HK-2 (cell line): ENCODE measurements around the gene LRRC58.
"Not testable (repeated sequence)": the region's sequence is repeated elsewhere in the genome, so short reads cannot be mapped to it uniquely, and the experiment has no call there.

ENCODE experiments used
- DNase-seq: peaks from one replicate; pipeline ENCODE4 v3.0.0-alpha.2; 2018; ENCODE audit not compliant: unreplicated experiment

LRRC58 gene

DNA sequence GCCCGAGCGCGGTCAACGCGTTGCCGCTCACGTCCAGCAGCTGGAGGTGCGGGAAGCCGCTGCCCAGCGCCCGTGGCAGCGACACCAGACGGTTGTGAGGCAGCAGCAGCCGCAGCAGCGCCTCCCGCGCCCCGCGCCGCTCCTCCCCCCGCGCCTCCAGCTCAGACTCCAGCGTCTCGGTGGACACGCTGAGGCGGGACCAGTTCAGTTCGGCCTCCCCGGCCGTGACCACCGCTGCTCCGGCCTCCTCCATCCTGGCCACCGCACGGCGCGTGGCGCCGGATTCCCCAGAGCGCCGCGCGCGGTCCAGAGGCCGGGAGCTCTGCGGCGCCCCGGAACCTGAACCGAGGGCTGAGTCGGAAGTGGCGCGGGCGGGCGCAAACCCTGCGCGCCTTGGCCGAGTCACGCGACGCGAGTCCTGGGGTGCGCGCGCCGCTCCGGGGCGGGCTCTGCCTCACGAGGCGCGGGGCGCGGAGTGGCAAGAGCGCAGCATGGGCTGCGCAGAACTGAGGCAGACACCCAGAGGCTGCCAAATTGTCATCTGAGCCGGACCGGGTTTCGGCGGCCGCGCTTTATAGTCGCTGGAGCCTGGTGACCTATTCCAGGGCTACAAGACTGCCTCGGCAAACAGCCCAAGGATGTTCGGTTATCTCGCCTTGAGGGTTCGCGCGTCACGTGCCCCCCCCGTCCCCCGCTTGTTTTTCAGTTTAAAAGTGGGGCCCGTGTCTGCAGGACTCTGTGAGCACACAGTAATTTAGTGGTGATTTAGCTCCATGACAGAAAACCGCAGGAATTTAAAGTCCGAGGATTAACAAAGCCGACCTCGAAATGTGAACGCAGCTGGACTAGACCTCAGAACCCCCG lies at the start of gene LRRC58:
TSS of gene LRRC58 (minus strand) at position 364 of the 864 bp plus-strand sequence. CDS start at position 253, 111 bp downstream.
- DNase-seq, result peak; percentile 88

- DNase-seq, result no peak
Observed at GRCh38 chr3:120396469-120396868, 47.3 kb upstream of the LRRC58 start.

DNA sequence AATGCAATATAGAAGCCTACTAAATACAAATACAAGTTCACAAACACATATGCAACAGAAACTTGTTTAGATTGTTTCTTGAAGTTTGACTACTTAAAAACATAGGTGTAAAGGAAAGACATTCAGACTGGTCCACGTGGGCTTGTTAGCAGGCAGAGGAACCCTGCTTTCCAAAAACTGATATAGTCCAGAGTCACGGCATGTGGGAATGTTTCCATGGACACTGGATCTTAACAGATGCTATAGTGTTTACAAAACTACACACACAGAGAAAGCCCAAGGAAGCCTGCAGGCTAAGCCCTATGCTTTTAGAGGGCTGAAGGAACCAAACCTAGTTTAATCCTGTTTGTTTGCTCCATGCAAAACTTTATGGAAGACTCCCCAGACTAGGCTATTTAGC lies 45.2 kb upstream of the LRRC58 start:
- DNase-seq, result no peak

GRCh38 chr3:120393761-120394160 lies 44.6 kb upstream of the LRRC58 start:
- DNase-seq, result no peak

DNA sequence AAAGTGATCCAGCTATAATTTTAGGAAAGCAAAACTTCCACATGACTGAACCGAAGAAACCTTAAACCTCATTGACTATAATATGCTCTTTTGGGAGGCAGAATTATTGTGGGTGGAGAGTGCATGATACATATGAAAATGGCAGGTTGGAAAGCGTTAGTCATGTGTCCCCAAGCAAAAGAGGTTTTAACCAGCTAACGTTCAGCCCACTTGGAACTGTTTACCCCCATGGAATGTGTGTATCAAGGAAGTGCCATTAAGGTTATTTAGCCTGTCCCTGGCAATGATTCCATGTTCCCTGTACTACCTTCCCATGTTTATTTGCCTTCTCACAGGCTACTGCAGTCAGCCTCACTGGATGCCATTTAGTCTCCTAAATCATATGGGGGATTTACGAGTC lies 44.1 kb upstream of the LRRC58 start:
- no peak for DNase-seq

DNA sequence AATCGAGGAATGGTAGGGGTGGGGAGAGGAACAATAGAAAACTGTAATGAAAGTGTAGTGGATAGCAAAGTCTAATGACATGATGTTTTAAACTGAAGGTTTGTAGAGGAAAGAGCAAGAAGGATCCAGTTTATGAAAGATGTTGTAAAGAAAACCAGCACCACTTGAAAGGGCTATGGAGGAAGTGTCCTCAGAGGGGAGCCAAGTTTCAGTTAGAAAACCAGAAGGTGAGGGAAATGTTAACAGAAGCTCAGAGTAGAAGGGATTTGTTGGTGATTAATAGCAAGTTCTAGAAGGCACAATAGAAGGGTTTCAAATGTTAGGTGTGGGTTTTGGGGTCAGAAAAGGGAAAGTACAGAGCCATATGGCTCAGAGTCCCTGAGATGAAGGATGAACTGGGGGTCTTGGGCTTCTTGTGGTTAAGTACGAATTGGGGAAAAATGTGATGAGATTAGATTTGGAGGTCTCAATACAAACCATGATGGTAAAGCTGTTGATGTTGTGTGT lies 33.8 kb upstream of the LRRC58 start:
- no peak for DNase-seq

GRCh38 chr3:120381503-120381902 lies 32.3 kb upstream of the LRRC58 start:
- DNase-seq, result no peak

DNA sequence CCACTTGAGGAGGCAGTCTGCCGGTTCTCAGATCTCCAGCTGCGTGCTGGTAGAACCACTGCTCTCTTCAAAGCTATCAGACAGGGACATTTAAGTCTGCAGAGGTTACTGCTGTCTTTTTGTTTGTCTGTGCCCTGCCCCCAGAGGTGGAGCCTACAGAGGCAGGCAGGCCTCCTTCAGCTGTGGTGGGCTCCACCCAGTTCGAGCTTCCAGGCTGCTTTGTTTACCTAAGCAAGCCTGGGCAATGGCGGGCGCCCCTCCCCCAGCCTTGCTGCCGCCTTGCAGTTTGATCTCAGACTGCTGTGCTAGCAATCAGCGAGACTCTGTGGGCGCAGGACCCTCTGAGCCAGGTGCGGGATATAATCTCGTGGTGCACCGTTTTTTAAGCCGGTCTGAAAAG lies 28.8 kb upstream of the LRRC58 start:
- DNase-seq, result not testable (repeated sequence)

DNA sequence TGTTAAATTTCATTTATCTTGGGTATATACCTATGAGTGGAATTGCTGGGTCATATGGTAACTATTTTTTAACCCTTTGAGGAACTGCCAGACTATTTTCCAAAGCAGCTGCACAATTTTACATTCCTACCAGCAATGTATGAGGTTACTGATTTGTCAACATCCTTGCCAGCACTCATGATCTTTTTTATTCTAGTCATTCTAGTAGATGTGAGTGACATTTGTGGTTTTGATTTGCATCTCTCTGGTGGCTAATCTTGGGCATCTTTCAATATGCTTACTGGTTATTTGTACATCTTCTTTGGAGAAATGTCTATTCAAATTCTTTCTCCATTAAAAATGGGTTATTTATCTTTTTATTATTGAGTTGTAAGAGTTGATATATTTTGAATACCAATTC lies 21.3 kb upstream of the LRRC58 start:
- no peak for DNase-seq

- peak; percentile 64 for DNase-seq
Observed at GRCh38 chr3:120369037-120369467, 19.9 kb upstream of the LRRC58 start.

DNA sequence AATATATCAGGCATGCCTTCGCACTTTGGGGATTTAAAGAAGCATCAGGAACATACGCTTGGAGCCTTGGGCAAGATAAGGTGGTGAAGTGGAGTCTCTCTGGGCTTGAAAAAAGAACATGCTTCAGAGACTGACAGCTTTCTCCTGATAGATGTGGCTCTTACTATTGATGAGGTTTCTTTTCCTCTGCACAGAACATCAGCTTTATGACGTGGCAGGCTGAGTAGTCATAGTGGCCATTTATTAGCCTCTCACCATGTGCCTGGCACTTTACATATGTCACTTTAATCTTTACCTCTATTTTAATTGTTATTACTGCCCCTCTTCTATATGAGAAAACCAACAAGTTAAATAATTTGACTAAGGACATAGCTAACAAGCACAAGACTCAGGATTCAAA lies 19.0 kb upstream of the LRRC58 start:
- DNase-seq, result no peak

DNA sequence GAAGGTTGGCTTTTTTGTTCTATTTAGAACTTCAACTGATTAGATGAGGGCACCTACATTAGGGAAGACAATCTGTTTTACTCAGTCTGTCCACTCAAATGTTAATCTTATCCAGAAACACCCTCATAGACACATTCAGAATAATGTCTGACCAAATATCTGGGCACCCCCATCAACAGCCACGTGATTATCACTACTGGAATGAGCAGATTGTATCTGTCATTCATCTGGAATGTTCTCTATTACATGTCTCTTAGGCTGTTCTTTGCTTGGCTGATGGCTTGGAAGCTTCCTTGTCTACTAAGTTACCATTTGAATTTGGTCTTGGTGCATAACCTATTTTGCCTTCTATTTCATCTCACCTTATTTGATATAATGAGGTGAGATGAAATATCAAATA lies 15.7 kb upstream of the LRRC58 start:
- no peak for DNase-seq

DNA sequence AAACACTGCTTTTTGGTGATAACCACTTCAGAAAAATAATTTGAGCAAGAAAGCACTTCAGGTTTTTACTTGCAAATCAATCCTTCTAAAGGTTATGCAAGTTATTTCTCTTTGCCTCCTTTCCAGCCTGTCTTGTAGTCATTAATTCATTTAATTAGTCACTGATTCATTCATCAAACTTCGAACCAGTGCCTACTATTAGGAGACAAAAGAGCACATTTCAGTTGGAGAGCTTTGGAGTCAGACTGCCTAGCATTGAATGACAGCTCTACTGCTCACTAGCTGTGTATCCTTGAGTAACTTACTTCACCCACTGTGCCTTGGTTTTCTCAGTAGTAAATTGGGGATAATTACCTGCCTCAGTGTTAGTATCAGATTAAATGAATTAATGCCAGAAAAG lies 14.9 kb upstream of the LRRC58 start:
- DNase-seq, result no peak

- no peak for DNase-seq
Observed at GRCh38 chr3:120357807-120358206, 8.7 kb upstream of the LRRC58 start.

GRCh38 chr3:120355486-120355885 lies 6.3 kb upstream of the LRRC58 start:
- no peak for DNase-seq

- no peak for DNase-seq
Observed at GRCh38 chr3:120353463-120353862, 4.3 kb upstream of the LRRC58 start.

DNA sequence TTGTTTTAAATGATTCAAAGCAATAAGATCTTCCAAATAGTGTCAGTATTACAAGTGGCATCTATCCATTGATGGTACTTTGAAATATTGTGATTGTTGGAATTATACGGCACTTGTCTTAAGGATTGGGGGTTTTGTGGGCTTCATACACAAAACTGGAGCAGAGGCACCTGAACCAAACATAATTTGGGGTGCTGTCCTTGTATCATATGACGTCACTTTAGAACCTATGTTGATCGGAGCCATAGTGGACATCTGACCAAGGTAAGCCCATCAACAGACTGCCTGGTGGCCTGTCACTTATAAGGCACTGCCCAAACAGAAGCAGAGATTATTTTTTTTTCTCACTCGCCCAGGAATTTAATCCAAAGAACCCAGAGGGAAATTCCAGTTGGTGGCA lies 2.9 kb upstream of the LRRC58 start:
- no peak for DNase-seq

DNA sequence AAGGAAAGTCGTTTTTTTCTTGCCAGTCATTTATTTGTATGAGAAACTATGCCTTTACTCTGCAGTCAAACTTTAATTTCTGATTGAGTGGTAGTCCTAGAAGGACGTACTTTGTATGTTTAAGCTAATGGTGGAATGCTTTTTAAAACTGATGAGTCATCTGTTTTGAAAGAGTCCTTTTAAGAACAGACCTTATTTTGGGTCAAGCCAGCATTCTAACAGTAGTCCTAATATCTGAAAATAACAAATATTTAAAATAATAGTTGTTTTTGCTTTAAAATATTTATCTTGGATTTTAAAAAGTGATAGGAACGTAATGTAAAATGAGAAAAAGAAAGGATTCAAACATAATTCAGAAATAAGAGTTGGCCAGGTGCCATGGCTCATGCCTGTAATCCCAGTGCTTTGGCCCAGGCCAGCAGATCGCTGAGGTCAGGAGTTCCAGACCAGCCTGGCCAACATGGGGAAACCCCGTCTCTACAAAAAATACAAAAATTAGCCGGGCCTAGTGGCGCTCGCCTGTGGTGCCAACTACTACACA lies 1.3 kb upstream of the LRRC58 start:
- peak; percentile 35 for DNase-seq

DNA sequence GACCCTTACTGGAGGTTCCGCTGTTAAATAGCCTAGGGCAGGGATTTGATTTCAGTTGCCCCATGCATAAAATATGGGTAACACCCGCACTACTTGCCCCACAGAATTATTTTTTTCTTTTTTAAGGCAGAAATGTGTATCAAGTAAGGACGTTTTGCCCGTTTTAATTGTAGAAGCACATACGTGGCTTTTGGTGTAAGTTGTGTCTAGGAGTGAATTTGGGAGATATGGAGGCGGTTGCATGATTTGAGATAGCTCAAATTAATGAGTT lies 636 bp upstream of the LRRC58 start:
- no peak for DNase-seq

- DNase-seq, result peak; percentile 11
Observed at GRCh38 chr3:120348065-120348990, 826 bp downstream of the LRRC58 start.

DNA sequence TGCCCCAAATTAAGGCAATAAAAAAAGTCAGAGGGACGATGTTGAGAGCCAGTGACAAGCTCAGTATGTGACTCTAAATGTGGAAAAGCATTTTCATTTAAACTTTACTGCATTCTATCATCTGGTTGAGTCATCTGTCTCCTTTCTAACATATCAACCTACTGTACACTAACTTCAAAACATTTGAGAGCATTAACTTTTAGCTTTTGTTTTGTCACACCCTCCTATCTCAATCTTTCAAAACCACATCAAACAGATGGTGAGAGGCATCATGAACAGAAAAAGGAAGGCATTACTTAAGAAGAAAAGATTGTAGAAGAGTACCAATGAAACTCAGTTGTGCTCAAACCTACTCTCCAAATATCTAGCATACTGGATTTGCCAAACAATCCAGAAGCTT lies 4.8 kb downstream of the LRRC58 start:
- DNase-seq, result no peak

DNA sequence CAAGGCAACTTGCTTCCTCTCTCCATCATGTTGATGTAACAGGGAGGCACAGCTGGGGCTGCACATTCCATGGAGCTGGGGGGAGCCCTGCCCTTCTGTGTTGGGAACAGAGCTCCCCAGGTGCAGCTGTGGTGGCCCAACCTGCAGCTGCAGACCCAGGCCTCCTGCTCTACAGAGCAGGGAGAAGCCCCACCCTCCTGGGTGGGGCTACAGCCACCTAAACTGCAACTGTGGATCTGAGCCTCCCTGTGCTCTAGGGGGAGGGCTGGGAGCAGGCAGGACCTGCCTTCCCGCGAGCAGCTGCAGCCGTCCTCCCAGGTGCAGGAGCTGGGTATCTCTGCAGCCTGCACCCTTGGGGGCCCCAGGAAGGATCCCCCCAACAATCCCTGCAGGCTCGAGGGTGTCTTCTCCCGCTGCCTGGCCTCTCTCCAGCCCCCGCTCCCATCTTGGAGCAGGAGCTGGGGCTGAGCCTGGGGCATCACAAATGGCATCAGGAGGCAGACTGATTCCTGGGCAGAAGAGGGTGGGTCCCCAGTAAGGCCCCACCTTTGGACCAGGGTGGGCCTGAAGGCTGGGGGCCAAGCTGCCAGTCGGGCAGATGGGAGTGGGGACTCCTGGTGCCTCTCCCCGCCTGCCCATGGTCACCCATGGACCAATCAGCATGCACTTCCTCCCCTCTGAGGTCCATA lies 7.4 kb downstream of the LRRC58 start:
- DNase-seq, result no peak
